MCF 10A (cell line): ENCODE measurements around the gene C11orf65. TPM values are rescaled to one million over a fixed set of nuclear protein-coding genes. Genes with fewer than 3 reads are reported as not detected.

Experiments
- BruUV-seq: library from RNA; stranded (reverse); fragments of 400-500 nt; replicated peaks from 2 replicates; lab custom pipeline; 2021; lab: Mats Ljungman, UMichigan
- CTCF ChIA-PET: fragments of 300-600 bp; sonication (Branson Sonifier 250); formaldehyde crosslinking; extraction: SDS; loops from one replicate; lab custom pipeline; 2021; ENCODE audit warnings: antibody characterized with exemption, inconsistent platforms; lab: Yijun Ruan, JAX
- POLR2A ChIA-PET: fragments of 300-600, 350-650 bp; sonication (Branson Sonifier 250); formaldehyde crosslinking; extraction: SDS; loops from one replicate; lab custom pipeline; 2020; ENCODE audit warnings: antibody characterized with exemption, inconsistent platforms; lab: Yijun Ruan, JAX
- DNase-seq: peaks from one replicate; pipeline ENCODE4 v3.0.0-alpha.2; 2018; ENCODE audit not compliant: unreplicated experiment
- H3K27ac Mint-ChIP-seq: one replicate; pipeline ENCODE4 v1.8.0; 2022; ENCODE audit warnings: mild to moderate bottlenecking, low read depth, mixed read lengths; ENCODE audit not compliant: unreplicated experiment
- H3K27me3 Mint-ChIP-seq: one replicate; pipeline ENCODE4 v1.8.0; 2022; ENCODE audit warnings: mixed read lengths; ENCODE audit not compliant: insufficient read depth, unreplicated experiment
- H3K36me3 Mint-ChIP-seq: one replicate; pipeline ENCODE4 v1.8.0; 2022; ENCODE audit warnings: mild to moderate bottlenecking, moderate library complexity, mixed read lengths; ENCODE audit not compliant: insufficient read depth, unreplicated experiment
- H3K4me1 Mint-ChIP-seq: one replicate; pipeline ENCODE4 v1.8.0; 2022; ENCODE audit warnings: mixed read lengths; ENCODE audit not compliant: insufficient read depth, unreplicated experiment
- H3K4me3 Mint-ChIP-seq: one replicate; pipeline ENCODE4 v1.8.0; 2022; ENCODE audit warnings: mild to moderate bottlenecking, moderate library complexity, mixed read lengths; ENCODE audit not compliant: unreplicated experiment
- H3K9me3 Mint-ChIP-seq: one replicate; pipeline ENCODE4 v1.8.0; 2022; ENCODE audit warnings: mixed read lengths; ENCODE audit not compliant: unreplicated experiment
- intact Hi-C: fragments of 100-400 bp; cut with micrococcal nuclease; formaldehyde crosslinking; loops from 2 replicates; pipeline ENCODE4 v1.14.1; 2022
- total RNA-seq: library from RNA; stranded (reverse); gene quantifications from 2 replicates; pipeline ENCODE4 v1.2.3, GENCODE V29; 2022
- TF ChIP-seq, protein P1 (sequence below): fragments of 200-600 bp; IDR thresholded peaks from one replicate; pipeline ENCODE4 v1.8.0; 2022; ENCODE audit warnings: antibody characterized with exemption, mild to moderate bottlenecking; ENCODE audit not compliant: unreplicated experiment

Gene C11orf65
- total RNA-seq, 1 experiment from 2014 or later, result 1.4 TPM

- no peak for DNase-seq
- ChIA-PET CTCF (no interaction called here), POLR2A (no interaction called here)
- Mint-ChIP-seq H3K27me3 (no peaks in the 10 kb centered on the region), H3K36me3 (peaks cover 6% of the 10 kb centered on the region), H3K9me3 (no peaks in the 10 kb centered on the region), H3K27ac (no peak overlapping the region), H3K4me1 (peaks cover 8% of the 10 kb centered on the region), H3K4me3 (no peak overlapping the region)
- intact Hi-C loops, result no loop called here
- TF ChIP-seq, protein P1, sequence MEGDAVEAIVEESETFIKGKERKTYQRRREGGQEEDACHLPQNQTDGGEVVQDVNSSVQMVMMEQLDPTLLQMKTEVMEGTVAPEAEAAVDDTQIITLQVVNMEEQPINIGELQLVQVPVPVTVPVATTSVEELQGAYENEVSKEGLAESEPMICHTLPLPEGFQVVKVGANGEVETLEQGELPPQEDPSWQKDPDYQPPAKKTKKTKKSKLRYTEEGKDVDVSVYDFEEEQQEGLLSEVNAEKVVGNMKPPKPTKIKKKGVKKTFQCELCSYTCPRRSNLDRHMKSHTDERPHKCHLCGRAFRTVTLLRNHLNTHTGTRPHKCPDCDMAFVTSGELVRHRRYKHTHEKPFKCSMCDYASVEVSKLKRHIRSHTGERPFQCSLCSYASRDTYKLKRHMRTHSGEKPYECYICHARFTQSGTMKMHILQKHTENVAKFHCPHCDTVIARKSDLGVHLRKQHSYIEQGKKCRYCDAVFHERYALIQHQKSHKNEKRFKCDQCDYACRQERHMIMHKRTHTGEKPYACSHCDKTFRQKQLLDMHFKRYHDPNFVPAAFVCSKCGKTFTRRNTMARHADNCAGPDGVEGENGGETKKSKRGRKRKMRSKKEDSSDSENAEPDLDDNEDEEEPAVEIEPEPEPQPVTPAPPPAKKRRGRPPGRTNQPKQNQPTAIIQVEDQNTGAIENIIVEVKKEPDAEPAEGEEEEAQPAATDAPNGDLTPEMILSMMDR, result no peak
- BruUV-seq, result no TSS peak
Observed at GRCh38 chr11:108486828-108487227, 19.5 kb upstream of the C11orf65 start.

DNA sequence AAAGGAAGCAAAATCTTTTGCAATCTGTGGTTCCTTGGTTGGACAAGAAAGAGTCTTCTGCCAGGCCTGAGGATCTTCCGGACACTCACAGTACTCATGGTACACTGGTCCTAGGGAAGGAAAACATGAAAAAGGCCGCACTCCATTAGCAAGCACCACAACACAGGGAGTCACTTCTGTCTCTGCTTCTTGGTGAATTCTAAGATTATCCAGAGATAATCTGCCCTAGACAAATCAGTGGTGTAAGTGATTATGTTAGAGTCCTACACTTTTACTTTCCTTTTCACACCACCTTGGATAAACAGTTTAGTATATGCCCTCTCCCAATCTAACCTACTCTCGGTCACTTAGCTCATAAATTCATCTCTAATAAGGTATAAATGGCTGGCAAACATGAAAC is 19.0 kb upstream of the C11orf65 start:
- Mint-ChIP-seq H3K27ac (no peak overlapping the region), H3K4me3 (no peak overlapping the region), H3K9me3 (no peaks in the 10 kb centered on the region), H3K4me1 (peaks cover 8% of the 10 kb centered on the region), H3K36me3 (peaks cover 6% of the 10 kb centered on the region), H3K27me3 (no peaks in the 10 kb centered on the region)
- POLR2A ChIA-PET, result no interaction called here
- CTCF ChIA-PET, result no interaction called here
- no TSS peak for BruUV-seq
- intact Hi-C loops, result no loop called here
- DNase-seq, result no peak
- TF ChIP-seq, protein P1, result no peak

DNA sequence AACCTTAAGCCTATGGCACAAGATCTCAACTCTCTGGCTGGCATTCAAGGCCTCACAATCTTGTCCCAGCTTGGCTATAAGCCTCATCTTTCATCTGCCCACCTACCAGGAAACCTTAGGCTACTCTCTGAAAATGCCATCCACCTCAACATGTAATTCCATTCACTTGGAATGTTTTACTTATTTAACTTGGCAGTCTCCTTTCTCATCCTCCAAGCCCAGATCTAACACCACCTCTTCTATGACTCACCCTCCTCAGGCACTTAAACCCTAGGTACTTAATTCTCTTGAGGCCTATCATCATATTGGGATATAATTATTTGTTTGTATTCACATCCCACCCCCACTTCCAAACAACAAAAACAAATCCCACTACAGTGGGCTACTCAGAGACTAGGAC is 15.8 kb upstream of the C11orf65 start:
- Mint-ChIP-seq H3K36me3 (peaks cover 6% of the 10 kb centered on the region), H3K4me3 (no peak overlapping the region), H3K4me1 (peaks cover 8% of the 10 kb centered on the region), H3K27me3 (no peaks in the 10 kb centered on the region), H3K9me3 (no peaks in the 10 kb centered on the region), H3K27ac (no peak overlapping the region)
- POLR2A ChIA-PET, result no interaction called here
- intact Hi-C loops, result no loop called here
- CTCF ChIA-PET, result no interaction called here
- TF ChIP-seq, protein P1, result no peak
- peak; percentile 56 for DNase-seq
- BruUV-seq, result no TSS peak

GRCh38 chr11:108474664-108475463 is 7.5 kb upstream of the C11orf65 start:
- no peak overlapping the region for H3K27ac Mint-ChIP-seq
- intact Hi-C loops, result no loop called here
- no peaks in the 10 kb centered on the region for H3K9me3 Mint-ChIP-seq
- no peaks in the 10 kb centered on the region for H3K4me1 Mint-ChIP-seq
- no TSS peak for BruUV-seq
- H3K4me3 Mint-ChIP-seq, result no peak overlapping the region
- H3K36me3 Mint-ChIP-seq, result no peaks in the 10 kb centered on the region
- POLR2A ChIA-PET, result interaction anchor here (1.0 kb wide), 1 partner anchor 8 kb away, joined by 6 read pairs; no protein-coding TSS in a partner anchor
- no peak for DNase-seq
- no peaks in the 10 kb centered on the region for H3K27me3 Mint-ChIP-seq
- TF ChIP-seq, protein P1, result no peak
- CTCF ChIA-PET, result no interaction called here
